Epithelial cell of proximal tubule (primary cell): ENCODE data around the gene PAK3. TPM values are rescaled to one million over a fixed set of nuclear protein-coding genes. Genes with fewer than 3 reads are reported as not detected.

Experiments used
- DNase-seq: peaks from one replicate; pipeline ENCODE4 v3.0.0-alpha.2; 2011; ENCODE audit warnings: low read depth
- H3K4me3 ChIP-seq: 2 replicates; pipeline ENCODE4 v1.5.1; 2011; ENCODE audit warnings: low read depth, mild to moderate bottlenecking, low read length
- total RNA-seq: library from RNA; depleted of rRNA; stranded (reverse); fragments of >200 nt; gene quantifications from 2 replicates; pipeline ENCODE4 v1.2.3, GENCODE V29; 2015
- TF ChIP-seq, protein P1 (sequence below): conservative IDR thresholded peaks from 2 replicates; pipeline ENCODE4 v1.5.1; 2012; ENCODE audit warnings: low read depth, mild to moderate bottlenecking, low read length

Gene PAK3
- total RNA-seq, 1 donor from 2014 or later, result 4.5 TPM

GRCh38 chrX:111265486-111265885 lies 169.5 kb downstream of the PAK3 start:
- H3K4me3 ChIP-seq, result no peak overlapping the region
- TF ChIP-seq, protein P1, sequence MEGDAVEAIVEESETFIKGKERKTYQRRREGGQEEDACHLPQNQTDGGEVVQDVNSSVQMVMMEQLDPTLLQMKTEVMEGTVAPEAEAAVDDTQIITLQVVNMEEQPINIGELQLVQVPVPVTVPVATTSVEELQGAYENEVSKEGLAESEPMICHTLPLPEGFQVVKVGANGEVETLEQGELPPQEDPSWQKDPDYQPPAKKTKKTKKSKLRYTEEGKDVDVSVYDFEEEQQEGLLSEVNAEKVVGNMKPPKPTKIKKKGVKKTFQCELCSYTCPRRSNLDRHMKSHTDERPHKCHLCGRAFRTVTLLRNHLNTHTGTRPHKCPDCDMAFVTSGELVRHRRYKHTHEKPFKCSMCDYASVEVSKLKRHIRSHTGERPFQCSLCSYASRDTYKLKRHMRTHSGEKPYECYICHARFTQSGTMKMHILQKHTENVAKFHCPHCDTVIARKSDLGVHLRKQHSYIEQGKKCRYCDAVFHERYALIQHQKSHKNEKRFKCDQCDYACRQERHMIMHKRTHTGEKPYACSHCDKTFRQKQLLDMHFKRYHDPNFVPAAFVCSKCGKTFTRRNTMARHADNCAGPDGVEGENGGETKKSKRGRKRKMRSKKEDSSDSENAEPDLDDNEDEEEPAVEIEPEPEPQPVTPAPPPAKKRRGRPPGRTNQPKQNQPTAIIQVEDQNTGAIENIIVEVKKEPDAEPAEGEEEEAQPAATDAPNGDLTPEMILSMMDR, result no peak
- no peak for DNase-seq

DNA sequence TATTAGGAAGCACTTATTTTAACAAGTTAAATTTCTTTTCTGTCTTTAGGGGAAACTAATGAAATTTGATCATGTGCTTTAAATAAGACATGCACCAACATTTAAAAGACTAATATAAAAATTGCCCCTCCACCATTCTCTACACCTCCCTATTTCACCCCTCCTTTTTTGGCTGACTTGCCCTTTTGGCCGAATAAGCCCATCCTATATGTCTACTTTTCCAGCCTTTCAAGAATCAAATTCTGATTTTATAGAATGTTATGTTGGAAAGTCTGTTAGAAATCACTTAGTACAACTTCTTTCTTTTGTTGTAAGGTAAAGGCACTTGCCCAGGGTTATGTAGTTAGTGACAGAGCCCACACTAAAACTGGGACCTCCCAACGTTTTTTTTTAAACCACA lies 172.5 kb downstream of the PAK3 start:
- TF ChIP-seq, protein P1, result no peak
- no peak overlapping the region for H3K4me3 ChIP-seq

GRCh38 chrX:111270339-111270738 lies 174.3 kb downstream of the PAK3 start, which contains the start of gene CAPN6:
TSS of gene CAPN6 (minus strand) at chrX:111270483. CDS start at chrX:111263936, 6,547 bp downstream.
- peak within 1 kb of the TSS; percentile 6 for H3K4me3 ChIP-seq
- TF ChIP-seq, protein P1, result no peak
- no peak for DNase-seq

More for the DNA sequence above, 172.5 kb downstream of the PAK3 start:
- no peak for DNase-seq

Other genes starting within 250 kb of the PAK3 start
- 0.36 and 1.2 TPM in 2 replicates for gene CAPN6, start 174.3 kb downstream of the PAK3 start, total RNA-seq